ENCODE results near the gene PROK2.

- TF ChIP-seq MEF2A (IDR thresholded peaks at IDR 0.05; ENCODE audit: insufficient read depth, low read depth, low read length) (no peak), POLR2A (IDR thresholded peaks at IDR 0.05; ENCODE audit: low read depth, low read length) (no peak), SMAD1 (IDR thresholded peaks at IDR 0.05; ENCODE audit: low read depth, partially characterized antibody) (no peak), CHD4 (IDR thresholded peaks at IDR 0.05) (no peak), SIN3A (IDR thresholded peaks at IDR 0.05; ENCODE audit: low read depth, low read length) (no peak), HDAC6 (IDR thresholded peaks at IDR 0.05; ENCODE audit: unreplicated experiment) (no peak), POLR2AphosphoS5 (IDR thresholded peaks at IDR 0.05; ENCODE audit: low read length) (no peak), YY1 (IDR thresholded peaks at IDR 0.05; ENCODE audit: low read depth, low read length) (no peak)
- TF ChIP-seq, protein P1, sequence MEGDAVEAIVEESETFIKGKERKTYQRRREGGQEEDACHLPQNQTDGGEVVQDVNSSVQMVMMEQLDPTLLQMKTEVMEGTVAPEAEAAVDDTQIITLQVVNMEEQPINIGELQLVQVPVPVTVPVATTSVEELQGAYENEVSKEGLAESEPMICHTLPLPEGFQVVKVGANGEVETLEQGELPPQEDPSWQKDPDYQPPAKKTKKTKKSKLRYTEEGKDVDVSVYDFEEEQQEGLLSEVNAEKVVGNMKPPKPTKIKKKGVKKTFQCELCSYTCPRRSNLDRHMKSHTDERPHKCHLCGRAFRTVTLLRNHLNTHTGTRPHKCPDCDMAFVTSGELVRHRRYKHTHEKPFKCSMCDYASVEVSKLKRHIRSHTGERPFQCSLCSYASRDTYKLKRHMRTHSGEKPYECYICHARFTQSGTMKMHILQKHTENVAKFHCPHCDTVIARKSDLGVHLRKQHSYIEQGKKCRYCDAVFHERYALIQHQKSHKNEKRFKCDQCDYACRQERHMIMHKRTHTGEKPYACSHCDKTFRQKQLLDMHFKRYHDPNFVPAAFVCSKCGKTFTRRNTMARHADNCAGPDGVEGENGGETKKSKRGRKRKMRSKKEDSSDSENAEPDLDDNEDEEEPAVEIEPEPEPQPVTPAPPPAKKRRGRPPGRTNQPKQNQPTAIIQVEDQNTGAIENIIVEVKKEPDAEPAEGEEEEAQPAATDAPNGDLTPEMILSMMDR (IDR thresholded peaks at IDR 0.05 in 2 of 3, conservative IDR thresholded peaks at IDR 0.05 in 1 of 3; ENCODE audit: control insufficient read depth in 2 of 3, extremely low read depth in 1 of 3, insufficient read depth in 1 of 3, low read depth in 3 of 3, low read length in 3 of 3): no peak
These were observed 56.2 kb downstream of the PROK2 start for GRCh38 chr3:71728632-71729342.
